Islet of Langerhans (tissue), 1 donor: ENCODE data around the gene TMED6.
"Not testable (repeated sequence)": the region's sequence is repeated elsewhere in the genome, so short reads cannot be mapped to it uniquely, and the experiment has no call there.

ENCODE experiments used
- FAIRE-seq: peaks from one replicate; lab custom pipeline; 2011; peaks lifted over from hg19 to GRCh38; lab: Jason Lieb, UNC

The TMED6 gene

GRCh38 chr16:69298261-69298660, 53.3 kb downstream of the TMED6 start:
- FAIRE-seq, result no peak

- FAIRE-seq, result not testable (repeated sequence)
These were observed 54.8 kb downstream of the TMED6 start for GRCh38 chr16:69296771-69297170.

GRCh38 chr16:69294051-69294450, 57.5 kb downstream of the TMED6 start:
- FAIRE-seq, result no peak

GRCh38 chr16:69293401-69293800, 58.2 kb downstream of the TMED6 start:
- FAIRE-seq, result no peak
